GM19035 (cell line): ENCODE measurements around the gene ARHGEF3.

Source experiments
- ATAC-seq: cut with Tn5 transposase; IDR thresholded peaks from one replicate; pipeline ENCODE4 v1.9.1; 2021; ENCODE audit not compliant: unreplicated experiment

Gene ARHGEF3

DNA sequence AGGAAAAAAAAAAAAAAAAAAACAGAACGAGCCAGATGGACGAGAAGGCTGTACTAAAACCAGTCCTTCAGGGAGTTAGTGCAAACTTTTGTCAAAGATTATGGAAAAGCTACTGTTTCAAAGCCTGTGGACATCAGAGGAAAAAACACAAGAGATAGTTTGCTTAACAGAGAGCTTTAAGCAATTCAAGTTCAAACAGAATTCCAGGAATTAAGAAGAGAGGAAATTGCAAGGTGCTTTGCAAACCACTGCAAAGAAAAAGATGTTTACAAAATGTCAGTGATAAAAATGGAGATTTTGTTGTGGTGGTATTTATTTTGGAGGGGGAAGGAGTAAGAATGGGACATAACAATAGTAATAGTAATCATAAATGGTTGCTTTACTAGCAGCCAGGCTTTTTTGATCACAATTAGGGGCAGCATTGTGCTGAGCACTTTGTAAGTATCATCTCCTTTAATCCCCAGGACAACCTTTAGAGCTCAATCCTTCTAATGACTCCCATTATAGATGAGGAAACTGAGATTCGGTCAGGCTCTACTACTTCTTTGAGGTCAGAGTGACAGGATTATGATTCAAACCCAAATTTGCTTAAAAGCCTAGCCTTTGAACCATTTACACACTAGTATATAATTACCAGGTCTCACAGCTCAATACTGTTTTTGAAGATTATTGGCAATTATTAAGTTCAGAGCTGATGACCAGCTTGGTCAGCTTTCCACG lies 22.4 kb upstream of the ARHGEF3 start:
- no peak for ATAC-seq

DNA sequence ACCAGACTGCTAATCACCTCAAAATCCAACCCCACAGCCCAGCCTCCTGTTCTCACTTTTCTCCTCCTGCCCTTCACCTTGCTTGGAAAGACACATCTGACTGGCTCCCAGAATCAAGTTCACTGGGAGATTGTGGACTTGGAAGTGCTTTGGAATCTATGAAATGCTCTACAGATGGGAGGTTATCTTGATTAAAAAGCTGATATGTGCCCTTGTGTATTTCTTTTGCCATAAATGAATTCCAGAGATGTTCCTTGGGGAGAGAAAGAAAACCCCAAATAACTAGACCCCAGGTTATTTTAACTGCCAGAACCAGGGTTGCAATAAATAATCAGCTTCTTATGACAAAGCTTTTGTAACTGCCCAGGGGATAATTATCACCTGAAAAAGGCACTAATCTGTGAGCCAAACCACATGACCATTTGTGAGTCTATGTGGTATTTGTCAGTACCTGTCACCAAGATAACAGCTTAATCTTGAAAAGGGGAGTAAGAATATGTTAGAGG lies 21.7 kb upstream of the ARHGEF3 start:
- no peak for ATAC-seq

DNA sequence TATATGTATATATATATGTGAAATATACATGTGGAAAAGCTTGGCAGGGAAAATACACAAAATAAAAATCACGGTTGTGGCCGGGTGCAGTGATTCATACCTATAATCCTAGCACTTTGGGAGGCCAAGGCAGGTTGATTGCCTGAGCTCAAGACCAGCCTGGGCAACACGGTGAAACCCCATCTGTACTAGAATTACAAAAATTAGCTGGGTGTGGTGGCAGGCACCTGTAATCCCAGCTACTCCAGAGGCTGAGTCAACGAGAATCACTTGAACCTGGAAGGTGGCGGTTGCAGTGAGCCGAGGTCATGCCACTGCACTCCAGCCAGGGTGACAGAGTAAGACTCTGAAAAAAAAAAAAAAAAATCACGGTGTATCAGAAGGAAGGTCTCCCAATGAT lies 20.8 kb upstream of the ARHGEF3 start:
- no peak for ATAC-seq

DNA sequence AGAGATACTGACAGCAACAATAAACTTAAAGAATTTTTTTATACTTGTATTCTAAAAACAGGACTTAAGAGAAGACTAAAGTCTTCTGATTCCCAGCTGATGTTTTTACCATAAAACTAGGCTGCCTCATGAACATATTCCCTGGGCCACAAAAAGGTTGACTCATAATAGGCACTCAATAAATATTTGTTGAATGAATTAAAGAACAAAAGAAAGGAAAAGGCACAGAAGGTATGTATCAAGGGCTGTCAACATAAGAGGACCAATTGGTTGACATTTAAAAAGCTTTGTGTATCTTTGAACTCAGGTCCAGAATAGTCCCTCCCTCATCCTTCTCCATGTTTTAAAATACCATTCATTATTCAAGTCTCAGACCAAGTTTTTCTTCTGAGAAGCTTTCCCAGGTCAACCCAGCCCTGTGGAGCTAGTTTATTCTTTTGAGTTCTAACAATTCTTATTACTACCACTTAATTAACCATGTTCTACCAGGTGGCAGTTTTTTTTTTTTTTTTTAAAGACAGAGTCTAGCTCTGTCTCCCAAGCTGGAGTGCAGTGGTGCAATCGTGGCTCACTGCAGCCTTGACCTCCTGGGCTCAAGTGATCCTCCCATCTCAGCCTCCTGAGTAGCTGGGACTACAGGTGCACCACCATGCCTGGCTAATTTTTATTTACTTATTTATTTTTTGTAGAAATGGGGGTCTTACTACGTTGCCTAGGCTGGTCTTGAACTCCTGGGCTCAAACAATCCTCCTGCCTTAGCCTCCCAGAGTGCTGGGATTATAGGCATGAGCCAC lies 17.5 kb upstream of the ARHGEF3 start:
- ATAC-seq, result no peak

GRCh38 chr3:56818156-56818985 lies 16.6 kb upstream of the ARHGEF3 start:
- ATAC-seq, result no peak

GRCh38 chr3:56817646-56818045 lies 15.9 kb upstream of the ARHGEF3 start:
- no peak for ATAC-seq

DNA sequence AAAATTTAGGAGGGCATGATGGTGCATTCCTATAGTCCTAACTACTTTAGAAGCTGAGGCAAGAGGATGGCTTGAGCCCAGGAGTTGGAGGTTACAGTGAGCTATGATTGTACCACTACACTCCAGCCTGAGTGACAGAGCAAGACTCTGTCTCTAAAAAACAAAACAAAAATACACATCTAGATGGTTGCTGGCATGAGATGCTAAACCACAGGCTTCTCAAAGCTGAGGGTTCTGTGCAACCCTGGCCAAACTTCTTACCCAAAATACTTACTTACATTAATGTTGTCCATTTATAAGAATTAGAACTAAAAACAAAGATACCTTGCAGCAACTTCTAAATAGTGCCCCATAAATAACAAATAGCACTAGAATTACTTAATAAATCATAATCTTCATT lies 14.3 kb upstream of the ARHGEF3 start:
- no peak for ATAC-seq

- no peak for ATAC-seq
These were observed 13.8 kb upstream of the ARHGEF3 start for GRCh38 chr3:56815589-56815988.

DNA sequence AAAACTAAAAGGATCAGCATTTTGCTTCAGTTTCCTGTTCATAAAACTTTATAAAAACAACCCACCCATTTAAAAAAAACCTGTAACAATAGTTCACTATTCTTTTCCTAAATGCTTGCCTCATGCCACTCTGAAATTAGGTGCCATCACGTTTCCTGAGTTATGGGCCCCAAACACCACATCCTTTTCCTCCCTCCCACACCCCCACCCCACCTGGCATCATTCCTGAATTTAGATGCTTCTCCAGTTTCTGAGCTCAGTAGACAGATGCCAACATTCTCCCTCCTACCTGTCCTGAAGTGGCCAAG lies 11.9 kb upstream of the ARHGEF3 start:
- ATAC-seq, result no peak

GRCh38 chr3:56812754-56813652 lies 11.3 kb upstream of the ARHGEF3 start:
- ATAC-seq, result no peak

GRCh38 chr3:56811546-56812202 lies 9.9 kb upstream of the ARHGEF3 start:
- no peak for ATAC-seq

- no peak for ATAC-seq
These were observed 9.1 kb upstream of the ARHGEF3 start for GRCh38 chr3:56810577-56811545.

DNA sequence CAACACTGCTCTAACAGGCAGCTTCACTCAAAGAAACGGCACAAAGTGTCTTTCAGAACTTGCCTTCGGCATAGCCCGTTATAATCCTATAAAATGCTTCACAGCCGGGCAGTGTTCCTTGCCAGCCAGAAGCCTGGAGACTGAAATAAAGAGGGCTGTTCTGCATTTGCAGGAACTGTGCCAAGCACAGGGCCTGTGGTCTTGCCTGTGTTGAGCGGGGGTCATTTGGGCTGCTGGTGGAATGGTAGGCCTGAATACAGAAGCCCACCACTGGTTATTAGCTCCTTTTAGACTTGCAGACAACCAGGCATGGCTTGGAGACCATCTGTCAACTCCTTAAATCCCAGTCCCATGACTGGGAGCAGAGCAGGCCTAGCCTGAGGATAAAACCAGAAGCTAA lies 4.7 kb upstream of the ARHGEF3 start:
- no peak for ATAC-seq

- ATAC-seq, result no peak
These were observed 1.0 kb upstream of the ARHGEF3 start for GRCh38 chr3:56802790-56803189.

GRCh38 chr3:56802378-56802745 lies 613 bp upstream of the ARHGEF3 start:
- no peak for ATAC-seq

GRCh38 chr3:56800832-56801661 lies 702 bp downstream of the ARHGEF3 start:
- peak; percentile 1 for ATAC-seq

DNA sequence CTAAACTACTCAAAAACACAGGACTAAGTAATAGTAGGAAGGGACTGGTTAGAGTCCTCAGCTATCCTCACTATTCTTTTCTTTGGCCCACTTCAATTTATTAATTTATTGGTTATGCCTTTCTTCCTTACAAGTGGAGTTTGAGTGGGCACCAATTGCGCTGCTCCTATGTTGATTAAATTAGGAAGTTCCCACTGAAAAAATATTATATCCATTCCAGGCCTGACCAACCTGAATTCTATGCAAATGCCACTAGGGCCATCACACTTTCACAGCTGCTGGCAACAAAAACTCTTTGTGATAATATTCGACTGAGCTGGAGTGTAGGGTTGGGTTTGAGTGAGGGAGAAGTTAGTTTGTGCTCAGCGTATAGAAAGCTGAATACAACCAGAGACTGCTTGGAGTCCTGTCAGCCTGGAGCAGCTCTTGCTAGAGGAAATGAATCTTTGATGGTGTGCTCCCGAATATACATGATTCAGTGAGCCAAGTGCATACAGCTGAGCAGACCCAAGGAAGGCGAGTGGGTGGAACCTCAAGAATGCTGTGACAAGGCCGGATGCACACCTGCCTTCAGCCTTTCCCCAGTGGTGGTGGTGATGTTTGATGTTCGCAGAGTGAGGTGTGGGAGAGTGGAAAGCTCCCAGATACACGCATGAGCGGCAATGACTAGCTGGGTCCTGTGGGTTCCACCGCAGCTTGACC lies 1.5 kb downstream of the ARHGEF3 start:
- ATAC-seq, result no peak
